Measurements from ENCODE around the gene KIAA1217.

The KIAA1217 gene

DNA sequence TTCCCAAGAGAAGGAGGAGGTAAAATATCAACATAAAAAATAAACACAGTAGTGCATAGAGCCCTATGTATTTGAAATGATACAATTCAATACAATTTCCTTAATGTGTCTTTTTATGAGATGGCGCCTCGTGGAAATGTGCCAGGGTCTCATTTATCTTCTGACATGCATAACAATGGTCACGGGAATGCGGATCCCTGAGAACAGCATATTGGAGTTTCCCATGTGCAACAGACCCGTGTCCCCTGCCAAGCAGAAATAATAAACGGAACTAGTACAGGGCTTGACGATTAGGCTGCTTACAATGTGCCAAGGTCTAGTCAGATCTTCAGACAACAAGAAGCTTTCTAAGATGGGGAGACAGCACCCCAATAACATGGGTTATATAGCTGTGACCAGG lies 296.8 kb downstream of the KIAA1217 start:
- no peak for DNase-seq

DNA sequence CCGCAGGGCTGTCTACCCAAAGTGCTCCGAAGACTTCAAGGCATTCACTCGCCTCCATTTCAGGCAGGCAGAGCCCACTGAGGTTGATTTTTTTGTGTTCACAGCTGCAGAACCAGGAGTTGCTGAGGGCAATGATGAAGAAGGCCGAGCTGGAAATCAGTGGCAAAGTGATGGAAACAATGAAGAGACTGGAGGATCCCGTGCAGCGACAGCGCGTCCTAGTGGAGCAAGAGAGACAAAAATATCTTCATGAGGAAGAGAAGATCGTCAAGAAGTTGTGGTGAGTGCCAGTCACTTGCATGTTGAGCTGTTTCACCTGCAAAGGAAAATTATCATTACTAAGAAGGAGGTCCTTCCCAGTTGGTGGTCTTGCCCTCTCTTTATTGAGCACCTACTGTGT lies 304.2 kb downstream of the KIAA1217 start:
- no peak for DNase-seq

DNA sequence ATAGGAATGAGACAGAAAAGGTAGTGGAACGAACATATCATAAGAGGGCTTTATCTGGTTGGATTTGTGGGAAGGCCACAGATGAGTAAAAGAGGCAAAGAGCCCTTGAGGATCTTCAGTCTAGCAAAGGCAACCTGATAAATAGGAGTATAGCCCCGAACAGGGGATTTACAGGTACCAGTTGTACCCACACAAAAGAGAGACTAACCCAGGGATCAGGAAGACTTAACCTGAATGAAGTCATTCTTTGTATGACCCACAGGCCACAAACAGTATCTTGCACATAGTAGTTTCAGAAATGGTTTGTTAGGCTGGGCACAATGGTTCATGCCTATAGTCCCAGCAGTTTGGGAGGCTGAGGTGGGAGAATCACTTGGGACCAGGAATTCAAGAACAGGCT lies 306.5 kb downstream of the KIAA1217 start:
- DNase-seq, result no peak

DNA sequence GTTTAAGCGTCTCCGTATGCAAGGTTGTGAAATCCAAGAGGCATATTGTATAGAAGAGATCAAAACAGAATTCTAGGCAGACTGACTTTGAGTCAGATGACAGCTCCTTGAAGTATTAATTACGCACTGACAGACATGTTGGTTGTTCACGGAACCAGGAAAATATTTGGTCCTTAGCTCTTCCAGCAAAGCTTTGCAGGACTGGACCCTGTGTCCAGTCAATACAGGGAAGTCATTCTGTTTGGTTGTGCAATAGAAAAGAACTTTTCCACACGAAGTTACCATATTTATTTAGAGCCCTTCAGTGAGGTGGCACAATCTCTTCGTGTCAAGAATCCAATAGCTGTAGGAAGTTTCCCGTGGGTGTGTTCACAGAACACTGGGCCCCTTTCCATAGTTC lies 309.5 kb downstream of the KIAA1217 start:
- DNase-seq, result no peak

DNA sequence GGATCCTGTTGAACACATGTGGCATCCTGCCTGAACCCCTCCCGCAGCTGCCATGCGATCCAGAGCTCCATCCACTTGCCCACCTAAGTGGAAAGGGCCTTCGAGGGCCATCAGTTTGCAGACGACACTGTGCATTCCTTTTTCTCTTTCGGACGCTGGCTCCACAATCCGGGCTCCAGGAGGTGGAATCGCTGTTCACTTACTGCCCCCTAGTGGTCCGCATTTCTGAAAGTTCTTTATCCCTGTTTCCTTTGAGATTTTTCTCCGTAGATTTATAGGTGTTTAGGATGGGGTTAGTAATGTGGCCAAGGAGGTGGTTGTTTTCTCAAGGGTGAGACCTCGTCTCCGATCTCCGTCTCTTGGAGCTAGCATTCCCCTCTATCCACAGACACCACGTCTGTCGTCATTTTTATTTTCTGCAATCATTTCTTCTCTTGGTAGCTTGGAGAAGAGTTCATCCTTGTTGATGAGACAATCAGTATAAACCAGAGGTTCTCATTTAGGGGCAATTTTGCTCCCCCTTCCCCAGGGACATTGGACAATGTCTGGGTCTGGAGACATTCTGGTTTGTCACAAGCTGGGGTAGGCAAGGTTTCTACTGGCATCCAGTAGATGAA lies 310.2 kb downstream of the KIAA1217 start:
- DNase-seq, result peak; percentile 52

DNA sequence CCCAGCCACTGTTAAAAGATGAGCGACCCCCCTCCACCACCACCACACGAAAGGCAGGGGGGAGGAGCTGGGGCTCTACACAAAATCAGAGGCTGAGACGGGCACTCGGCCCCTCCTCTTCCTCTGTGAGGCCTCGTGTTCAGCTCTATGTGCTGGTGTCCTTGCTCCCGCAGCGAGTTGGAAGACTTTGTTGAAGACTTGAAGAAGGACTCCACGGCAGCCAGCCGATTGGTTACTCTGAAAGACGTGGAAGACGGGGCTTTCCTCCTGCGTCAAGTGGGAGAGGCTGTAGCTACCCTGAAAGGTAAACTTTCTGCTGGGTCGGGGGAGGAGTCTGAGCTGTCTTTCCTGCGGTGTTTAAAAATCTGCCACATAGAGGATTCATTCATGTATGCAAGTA lies 311.0 kb downstream of the KIAA1217 start:
- DNase-seq, result no peak

DNA sequence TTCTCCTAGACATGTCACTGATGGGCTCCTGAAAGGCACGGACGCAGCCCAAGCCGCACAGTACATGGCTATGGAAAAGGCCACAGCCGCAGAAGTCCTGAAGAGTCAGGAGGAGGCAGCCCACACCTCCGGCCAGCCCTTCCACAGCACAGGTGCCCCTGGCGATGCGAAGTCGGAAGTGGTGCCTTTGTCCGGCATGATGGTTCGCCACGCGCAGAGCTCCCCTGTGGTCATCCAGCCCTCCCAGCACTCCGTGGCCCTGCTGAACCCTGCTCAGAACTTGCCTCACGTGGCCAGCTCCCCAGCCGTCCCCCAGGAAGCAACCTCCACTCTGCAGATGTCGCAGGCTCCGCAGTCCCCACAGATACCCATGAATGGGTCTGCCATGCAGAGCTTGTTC lies 315.4 kb downstream of the KIAA1217 start:
- DNase-seq, result no peak

DNA sequence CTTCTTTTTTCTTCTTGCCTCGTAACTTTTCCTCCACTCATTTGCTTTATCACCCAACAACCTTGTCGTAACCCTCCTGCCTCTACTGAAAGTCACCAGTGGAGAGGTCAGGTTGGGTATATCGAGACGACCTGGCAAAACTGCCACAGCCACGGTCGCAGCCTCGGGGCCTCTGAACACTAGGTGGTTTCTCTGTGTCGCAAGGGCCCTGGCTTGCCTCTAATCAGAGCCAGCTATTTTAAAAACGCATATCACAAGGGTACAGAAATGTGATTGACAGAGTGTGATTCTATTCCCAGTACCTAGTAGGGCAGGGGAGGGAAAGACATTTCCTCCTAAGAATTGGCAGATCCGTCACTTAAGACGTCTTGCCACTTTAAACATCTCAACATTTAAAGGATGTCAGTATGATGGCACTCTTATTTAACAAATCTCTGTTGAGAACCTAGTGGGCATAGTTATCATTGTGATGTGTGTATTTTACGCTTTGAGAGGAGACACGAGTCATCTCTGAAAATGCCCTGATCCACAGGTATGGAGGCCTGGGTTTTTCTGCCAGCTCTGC lies 317.2 kb downstream of the KIAA1217 start:
- no peak for DNase-seq

DNA sequence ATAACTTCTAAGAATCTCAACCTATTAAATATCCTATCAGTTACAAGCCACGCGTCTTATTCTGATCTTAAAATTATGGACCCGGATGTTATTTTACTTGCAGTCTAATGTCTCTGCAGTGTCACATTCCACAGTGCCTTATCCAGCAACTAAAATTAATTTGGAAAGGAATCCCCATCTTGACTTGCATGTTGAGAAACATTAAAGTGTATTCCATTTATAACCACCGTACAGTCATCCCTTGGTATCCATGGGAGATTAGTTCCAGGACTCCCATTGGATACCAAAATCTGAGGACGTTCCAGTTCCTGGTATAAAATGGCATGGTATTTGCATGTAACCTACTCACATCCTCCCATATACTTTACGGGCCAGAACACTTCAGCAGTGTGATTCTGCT lies 320.0 kb downstream of the KIAA1217 start:
- DNase-seq, result no peak

DNA sequence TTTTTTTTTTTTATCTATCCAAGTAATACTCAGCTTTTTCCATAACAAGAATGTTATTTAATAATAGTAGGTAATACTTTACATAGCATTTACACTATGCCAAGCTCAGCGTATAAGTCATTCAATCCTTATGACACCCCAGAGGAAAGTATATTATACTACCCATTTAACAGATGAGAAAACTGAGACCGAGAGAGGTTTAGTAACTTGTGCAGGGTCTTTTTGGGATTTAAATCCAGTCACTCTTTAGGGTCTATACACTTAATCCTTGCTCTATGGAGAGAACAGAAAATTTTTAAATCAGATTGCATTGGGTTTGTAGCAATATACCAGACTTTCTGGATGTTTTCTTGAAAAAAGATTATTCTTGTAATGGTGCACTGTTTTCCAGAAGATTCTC lies 322.5 kb downstream of the KIAA1217 start:
- DNase-seq, result no peak

DNA sequence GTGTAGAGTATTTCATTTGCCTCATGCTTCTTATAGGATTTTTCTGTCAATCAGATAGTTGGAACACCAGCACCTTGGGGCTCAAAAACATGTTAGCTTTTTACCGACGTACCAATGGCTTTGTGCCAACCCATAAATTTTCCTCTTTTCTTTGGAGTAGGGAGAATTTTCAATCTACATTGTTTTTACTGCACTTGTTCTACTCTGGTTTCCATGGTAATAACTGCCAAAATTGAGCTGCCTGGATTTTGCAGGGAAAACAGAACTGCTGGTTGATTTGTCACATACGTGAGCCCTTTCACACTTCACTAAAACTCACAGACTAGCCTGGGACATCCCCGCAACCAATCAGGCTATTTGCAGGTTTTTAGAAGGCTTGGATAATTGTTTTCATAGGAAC lies 325.0 kb downstream of the KIAA1217 start:
- DNase-seq, result no peak

DNA sequence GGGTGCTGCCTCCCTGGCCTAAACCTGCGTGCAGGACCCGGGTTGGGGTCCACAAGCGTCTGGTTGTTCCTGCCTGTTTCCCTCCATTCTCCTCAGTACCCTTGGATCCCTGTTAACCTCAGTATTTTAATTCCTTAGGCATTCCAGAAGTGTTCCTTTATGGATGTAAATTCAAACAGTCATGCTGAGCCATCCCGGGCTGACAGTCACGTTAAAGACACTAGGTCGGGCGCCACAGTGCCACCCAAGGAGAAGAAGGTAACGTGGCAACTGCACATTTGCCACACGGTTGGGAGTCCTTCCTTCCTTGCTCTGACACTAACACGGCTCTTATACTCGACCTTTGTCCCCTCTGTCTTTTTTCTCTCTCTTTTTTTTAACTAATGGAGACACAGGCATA lies 327.7 kb downstream of the KIAA1217 start:
- no peak for DNase-seq

DNA sequence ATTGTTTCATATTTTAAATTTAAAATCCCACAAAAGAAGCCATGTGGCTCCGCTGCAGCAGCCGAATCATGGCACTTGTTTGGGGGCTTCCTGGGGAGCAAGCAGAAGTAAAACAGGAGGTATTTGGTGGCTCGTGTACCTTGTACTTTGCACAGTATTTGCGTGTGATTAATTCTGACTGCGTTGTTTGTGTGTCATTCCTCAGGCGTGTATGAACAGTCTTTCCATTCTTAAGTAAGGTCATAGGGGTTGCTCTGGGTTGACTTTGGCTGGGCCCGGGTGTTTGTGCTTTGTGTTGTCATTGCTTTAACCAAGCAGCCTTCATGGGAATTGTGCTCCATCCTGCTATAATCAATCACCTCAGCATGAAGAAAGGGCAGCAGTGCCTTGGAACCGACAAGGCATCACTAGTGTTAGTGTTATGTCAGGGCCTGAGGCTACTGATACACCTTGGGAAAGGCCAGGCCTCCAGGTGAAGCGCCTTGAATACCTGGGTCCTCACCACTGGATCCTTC lies 332.4 kb downstream of the KIAA1217 start:
- DNase-seq, result no peak

DNA sequence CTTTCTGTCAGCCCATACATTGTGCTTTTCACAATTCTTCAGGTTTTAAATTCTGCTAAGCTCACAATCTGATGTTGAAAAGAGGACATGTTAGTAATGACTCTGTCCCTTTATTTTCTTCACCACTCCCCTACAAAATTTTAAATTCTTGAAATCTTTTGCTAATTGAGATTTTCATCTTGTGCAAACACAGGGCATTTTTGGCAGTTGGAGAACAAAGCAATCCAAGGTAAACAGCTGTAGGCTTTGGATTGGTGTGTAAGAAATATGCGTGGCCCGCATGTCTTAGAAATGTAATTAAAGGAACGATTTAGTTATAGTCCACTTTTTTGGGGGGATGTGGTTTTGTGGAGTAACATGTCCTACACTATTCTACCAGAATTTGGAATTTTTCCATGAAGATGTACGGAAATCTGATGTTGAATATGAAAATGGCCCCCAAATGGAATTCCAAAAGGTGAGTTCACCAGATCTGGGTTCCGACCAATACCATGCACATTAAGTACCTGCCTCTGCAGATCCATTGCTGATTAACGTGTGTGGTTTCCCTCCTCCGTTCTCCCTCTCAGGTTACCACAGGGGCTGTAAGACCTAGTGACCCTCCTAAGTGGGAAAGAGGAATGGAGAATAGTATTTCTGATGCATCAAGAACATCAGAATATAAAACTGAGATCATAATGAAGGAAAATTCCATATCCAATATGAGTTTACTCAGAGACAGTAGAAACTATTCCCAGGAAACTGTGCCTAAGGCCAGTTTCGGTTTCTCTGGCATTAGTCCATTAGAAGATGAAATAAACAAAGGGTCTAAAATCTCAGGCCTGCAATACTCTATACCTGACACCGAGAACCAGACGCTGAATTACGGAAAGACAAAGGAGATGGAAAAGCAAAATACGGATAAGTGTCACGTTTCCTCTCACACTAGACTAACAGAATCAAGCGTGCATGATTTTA lies 333.7 kb downstream of the KIAA1217 start:
- DNase-seq, result no peak

DNA sequence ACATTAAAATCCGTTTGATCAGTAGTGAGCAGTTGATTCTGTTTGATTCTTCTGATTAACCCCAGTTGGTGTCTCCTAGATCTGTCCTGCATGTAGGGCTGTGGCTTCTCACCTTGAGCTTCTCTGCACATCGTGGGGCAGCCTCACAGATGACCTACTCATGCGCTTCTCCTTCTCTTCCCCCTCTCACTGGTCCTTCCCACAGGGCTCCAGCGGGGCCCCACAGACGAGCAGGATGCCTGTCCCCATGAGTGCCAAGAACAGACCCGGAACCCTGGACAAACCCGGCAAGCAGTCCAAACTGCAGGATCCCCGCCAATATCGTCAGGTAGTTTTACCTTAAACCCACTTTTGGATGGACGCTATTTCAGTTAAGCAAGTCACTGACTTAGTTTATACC lies 335.8 kb downstream of the KIAA1217 start:
- no peak for DNase-seq

DNA sequence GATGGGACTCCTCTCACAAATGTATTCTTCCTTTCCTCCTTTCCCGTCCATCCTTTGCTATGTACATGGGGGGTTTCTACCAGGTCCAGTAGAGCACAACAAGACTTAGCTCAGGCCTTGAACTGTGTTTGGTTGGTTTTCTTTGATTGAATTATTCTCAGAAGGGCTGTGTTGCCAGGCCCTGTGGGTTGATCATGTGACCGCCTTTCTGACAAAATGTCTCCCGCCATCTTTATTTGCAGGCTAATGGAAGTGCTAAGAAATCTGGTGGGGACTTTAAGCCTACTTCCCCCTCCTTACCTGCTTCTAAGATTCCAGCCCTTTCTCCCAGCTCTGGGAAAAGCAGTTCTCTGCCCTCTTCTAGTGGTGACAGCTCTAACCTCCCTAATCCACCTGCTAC lies 336.6 kb downstream of the KIAA1217 start:
- DNase-seq, result no peak

DNA sequence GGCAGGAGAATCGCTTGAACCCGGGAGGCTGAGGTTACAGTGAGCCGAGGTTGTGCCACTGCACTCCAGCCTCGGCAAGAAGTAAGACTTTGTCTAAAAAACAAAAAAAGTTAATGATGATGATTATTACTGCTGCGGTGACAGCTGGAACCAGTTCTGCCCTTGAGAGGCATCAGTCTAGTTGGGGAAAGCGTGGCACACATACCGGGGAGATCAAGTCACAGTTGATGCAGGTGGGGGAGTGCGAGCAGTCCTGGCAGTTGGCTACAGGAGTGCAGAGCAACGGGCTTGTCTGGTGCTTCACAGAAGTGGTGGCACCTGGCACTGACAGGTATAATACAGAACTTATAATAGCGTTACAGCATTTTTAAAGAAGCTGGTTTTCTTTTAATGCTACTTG lies 341.7 kb downstream of the KIAA1217 start:
- no peak for DNase-seq

DNA sequence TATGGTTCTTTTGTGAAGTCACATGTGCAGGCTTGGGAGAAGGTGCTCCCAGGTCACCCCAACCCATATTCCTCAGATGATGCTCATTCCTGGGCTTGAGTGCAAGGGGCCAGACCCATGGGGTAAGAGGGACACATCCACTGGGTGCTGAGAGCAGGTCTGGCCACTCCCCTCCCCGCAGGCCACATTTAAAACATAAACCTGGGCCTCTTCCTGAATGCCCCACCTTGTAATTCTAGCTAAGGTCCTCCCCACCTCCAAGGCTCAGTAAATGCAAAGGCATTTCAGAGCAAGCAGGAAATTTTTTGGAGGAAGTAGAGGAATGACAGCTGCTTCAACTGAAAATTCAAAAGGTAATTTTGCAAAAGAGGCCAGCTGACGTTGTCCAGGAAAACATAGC lies 342.2 kb downstream of the KIAA1217 start:
- DNase-seq, result no peak

DNA sequence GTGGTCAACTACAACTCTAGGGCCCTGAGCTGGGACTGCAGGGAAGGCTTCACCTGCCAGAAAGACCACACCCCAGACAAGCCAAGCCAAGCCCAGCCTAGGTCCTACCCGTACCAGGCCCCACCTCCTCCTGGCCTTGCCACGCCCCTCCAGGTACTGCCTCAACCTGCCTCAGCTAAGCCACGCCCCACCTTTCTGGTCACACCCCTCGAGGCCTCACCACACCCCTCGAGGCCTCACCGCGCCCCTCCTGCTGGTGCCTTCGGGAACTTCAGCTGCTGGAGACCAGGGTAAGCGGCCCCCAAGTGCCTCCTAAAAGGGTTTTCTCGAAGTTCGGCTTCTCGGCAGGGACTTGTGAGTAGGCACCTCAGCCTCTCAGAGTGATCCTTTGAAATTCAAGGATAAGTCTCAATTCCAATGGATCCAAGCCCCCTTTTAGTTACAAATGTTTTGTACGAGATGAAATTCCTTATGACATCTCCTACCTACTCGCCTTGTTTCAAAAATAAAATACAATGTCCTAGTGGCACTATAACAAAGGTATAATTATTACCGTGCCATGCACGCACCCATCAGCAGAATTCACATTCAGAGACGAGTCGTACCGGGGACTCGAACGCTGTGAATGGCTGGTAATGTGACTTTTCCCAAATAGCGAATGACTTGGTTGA lies 343.5 kb downstream of the KIAA1217 start:
- no peak for DNase-seq

DNA sequence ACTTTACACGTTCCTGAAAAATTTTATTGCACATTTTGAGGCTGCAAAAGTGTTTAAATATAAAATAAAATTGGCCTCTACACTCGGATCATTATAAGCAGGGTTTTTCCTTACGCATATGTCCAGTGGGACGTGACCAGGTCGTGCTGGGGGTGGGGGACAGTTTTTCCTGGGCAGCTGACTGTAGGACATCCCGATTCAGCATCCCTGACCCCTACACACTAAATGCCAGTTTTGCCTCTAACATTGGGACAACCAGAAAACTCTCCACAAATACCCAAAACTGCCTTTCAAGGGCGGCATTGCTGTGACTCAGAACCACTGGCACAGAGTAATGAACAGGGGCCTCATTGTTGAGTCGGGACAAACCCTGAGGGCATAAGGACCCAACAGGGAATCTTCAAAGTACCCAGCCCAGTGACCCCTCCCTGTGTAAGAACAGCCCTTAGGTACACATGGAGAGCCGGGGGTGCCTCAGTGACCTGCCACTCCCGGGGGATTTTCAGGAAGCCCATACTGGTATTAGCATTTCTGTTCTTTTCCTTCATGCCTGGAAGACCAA lies 344.2 kb downstream of the KIAA1217 start:
- DNase-seq, result no peak

DNA sequence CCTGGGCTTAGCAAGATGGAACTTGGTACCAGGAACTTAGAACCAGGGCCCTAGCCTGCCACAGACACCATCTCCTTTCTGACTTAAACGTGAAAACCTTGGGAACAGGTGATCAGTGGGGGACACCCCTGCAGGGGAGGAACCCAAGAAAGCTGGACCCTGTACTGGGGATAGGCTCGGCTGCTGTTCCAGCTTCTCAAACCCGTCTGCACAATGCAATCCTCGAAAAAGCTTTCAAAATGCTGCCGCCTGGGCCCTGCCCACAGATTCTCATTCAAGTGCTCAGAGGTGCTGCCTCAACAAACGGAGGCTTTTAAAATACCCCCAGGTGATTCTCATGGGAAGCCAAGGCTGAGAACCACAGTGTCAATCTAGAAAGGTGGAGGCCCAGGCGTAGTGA lies 345.1 kb downstream of the KIAA1217 start:
- no peak for DNase-seq

DNA sequence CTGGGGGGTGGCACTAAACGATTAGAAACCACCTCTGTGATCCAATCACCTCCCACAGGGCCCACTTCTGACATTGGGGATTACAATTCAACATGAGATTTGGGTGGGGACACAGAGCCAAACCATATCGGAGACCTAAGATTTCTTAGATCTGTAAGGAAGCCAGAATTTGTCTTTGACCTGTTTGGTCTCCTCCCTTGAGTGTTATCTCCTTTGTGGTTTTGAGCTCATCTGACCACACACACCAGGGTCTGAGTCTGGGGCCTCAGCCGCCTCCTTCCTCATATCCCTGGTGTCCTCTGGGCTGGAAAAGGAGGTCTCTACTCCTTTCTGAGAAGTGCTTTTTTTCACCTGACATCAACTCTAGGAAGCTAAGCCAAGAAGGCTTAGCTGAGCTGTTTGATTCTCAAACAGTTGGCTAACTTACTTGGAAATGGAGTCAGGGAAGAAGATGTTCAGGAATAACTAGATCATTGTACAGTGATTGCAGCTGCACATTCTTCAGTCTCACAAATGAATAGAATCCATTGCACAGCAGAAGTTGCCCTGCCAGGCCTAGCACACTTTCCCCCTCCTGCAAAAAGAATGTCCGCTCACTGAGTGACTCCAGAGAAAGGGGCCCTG lies 347.3 kb downstream of the KIAA1217 start:
- no peak for DNase-seq
